Measurements from ENCODE around the gene IMPACT. TPM values are rescaled to one million over a fixed set of nuclear protein-coding genes. Genes with fewer than 3 reads are reported as not detected.

Gene IMPACT
- total and polyA plus RNA-seq, 2 of the 8 experiments (the other 6 are each of a cell fraction or from before 2014, with no cell fraction given) = 31.1 to 44.6 TPM

GRCh38 chr18:24420551-24420950, 5.9 kb upstream of the IMPACT start (continued):
- no peak for TF ChIP-seq CHD7 (IDR thresholded peaks at IDR 0.05; ENCODE audit: insufficient replicate concordance, low read length)
- no peak for TF ChIP-seq ATF3 (IDR thresholded peaks at IDR 0.05; ENCODE audit: insufficient read depth, low read depth, low read length)
- TF ChIP-seq GTF2F1 (IDR thresholded peaks at IDR 0.05; ENCODE audit: borderline replicate concordance, low read depth, low read length) = no peak
- TF ChIP-seq CHD1 (IDR thresholded peaks at IDR 0.05; ENCODE audit: low read depth, low read length) = no peak
- no peak for TF ChIP-seq BCL11A (IDR thresholded peaks at IDR 0.05; ENCODE audit: low read depth in 2 of 2, low read length in 2 of 2)
- TF ChIP-seq SRF (IDR thresholded peaks at IDR 0.05; ENCODE audit: low read depth, low read length) = no peak
- no peak for TF ChIP-seq KDM5A (IDR thresholded peaks at IDR 0.05; ENCODE audit: low read length)
- no peak for TF ChIP-seq JUN (IDR thresholded peaks at IDR 0.05; ENCODE audit: low read depth, low read length)
- no peak for TF ChIP-seq YY1 (IDR thresholded peaks at IDR 0.05; ENCODE audit: low read depth, low read length)
- no peak for TF ChIP-seq GABPA (IDR thresholded peaks at IDR 0.05; ENCODE audit: borderline replicate concordance, insufficient read depth, low read length)
- no peak for TF ChIP-seq SIX5 (IDR thresholded peaks at IDR 0.05; ENCODE audit: low read depth, low read length)
- TF ChIP-seq HDAC2 (IDR thresholded peaks at IDR 0.05; ENCODE audit: borderline replicate concordance in 1 of 2, low read depth in 2 of 2, low read length in 2 of 2) = no peak

All from H1 (cell line).